HepG2 (cell line): Measurements from ENCODE around the gene SLC6A8. TPM values are rescaled to one million over a fixed set of nuclear protein-coding genes. Genes with fewer than 3 reads are reported as not detected.

Source experiments
- ATAC-seq: fragments of 200-7000 bp; cut with Tn5 transposase; 3 replicates; pipeline ENCODE4 v1.9.1; 2020; ENCODE audit warnings: mild to moderate bottlenecking, moderate library complexity
- BruUV-seq: library from RNA; stranded (reverse); fragments of 400-500 nt; replicated peaks from 2 replicates; lab custom pipeline; 2021; lab: Mats Ljungman, UMichigan
- CTCF ChIA-PET: fragments of 300-600 bp; formaldehyde crosslinking; extraction: SDS; loops from one replicate; lab custom pipeline; 2021; ENCODE audit warnings: low total read pairs, inconsistent platforms, low intra/inter-chr PET ratio; lab: Yijun Ruan, JAX
- POLR2A ChIA-PET: fragments of 350-600 bp; sonication (Branson Sonifier 250); formaldehyde crosslinking; loops from one replicate; lab custom pipeline; 2020; ENCODE audit warnings: antibody characterized with exemption, inconsistent platforms; lab: Yijun Ruan, JAX
- DNase-seq: peaks from one replicate; pipeline ENCODE4 v3.0.0-alpha.2; 2015; ENCODE audit warnings: low spot score
- FAIRE-seq: peaks from 3 replicates; lab custom pipeline; 2011; peaks lifted over from hg19 to GRCh38; lab: Jason Lieb, UNC
- H2AFZ ChIP-seq: one replicate; pipeline ENCODE4 v1.6.1; 2011; ENCODE audit warnings: low read length, inconsistent platforms
- H3K27ac ChIP-seq: fragments of 300-600 bp; 3 replicates; pipeline ENCODE4 v1.8.0; 2011; ENCODE audit warnings: mixed run types, mild to moderate bottlenecking, mixed read lengths, low read length, inconsistent platforms; ENCODE audit not compliant: insufficient read depth; ENCODE audit errors: extremely low read length
- H3K27me3 ChIP-seq, 2 experiments: fragments of 200-600 bp in 1 of 2; 2 replicates in 1 of 2; 3 replicates in 1 of 2; pipeline versions ENCODE4 v1.6.0 to v1.8.0; 2011; ENCODE audit warnings: low read length in 2 of 2, mild to moderate bottlenecking in 2 of 2, moderate library complexity in 2 of 2, inconsistent platforms in 1 of 2; ENCODE audit not compliant: insufficient read depth in 2 of 2, control insufficient read depth in 1 of 2
- H3K36me3 ChIP-seq, 2 experiments: fragments of 200-600 bp in 1 of 2; replicated peaks in 1 of 2; 2 replicates in 1 of 2; 3 replicates in 1 of 2; pipeline versions ENCODE4 v1.5.1 to v1.8.0; 2011; ENCODE audit warnings: low read length in 2 of 2, inconsistent platforms in 1 of 2; ENCODE audit not compliant: insufficient read depth in 2 of 2, control insufficient read depth in 1 of 2
- H3K4me1 ChIP-seq: 2 replicates; pipeline ENCODE4 v1.5.1; 2012; ENCODE audit warnings: low read length, inconsistent platforms; ENCODE audit not compliant: insufficient read depth
- H3K4me2 ChIP-seq: 2 replicates; pipeline ENCODE4 v1.6.0; 2011; ENCODE audit warnings: low read depth, low read length, inconsistent platforms
- H3K4me3 ChIP-seq, 3 experiments: fragments of 200-600 bp in 1 of 3; sonication (generic), shearing (Covaris generic) in 1 of 3; replicated peaks in 1 of 3; 2 replicates each; pipeline ENCODE4 v1.5.1; 2011 to 2016; ENCODE audit warnings: low read length in 3 of 3, inconsistent platforms in 2 of 3, low read depth in 2 of 3, mild to moderate bottlenecking in 2 of 3, control low read depth in 1 of 3, mixed read lengths in 1 of 3; ENCODE audit not compliant: insufficient read depth in 1 of 3
- H3K79me2 ChIP-seq: one replicate; pipeline ENCODE4 v1.6.1; 2011; ENCODE audit warnings: low read length, inconsistent platforms; ENCODE audit not compliant: insufficient read depth
- H3K9ac ChIP-seq: 2 replicates; pipeline ENCODE4 v1.6.0; 2011; ENCODE audit warnings: mild to moderate bottlenecking, low read depth, low read length, inconsistent platforms; ENCODE audit not compliant: insufficient read depth
- H3K9me3 ChIP-seq: 2 replicates; pipeline ENCODE4 v1.5.1; 2012; ENCODE audit warnings: mild to moderate bottlenecking, low read length
- H4K20me1 ChIP-seq: 2 replicates; pipeline ENCODE4 v1.6.0; 2011; ENCODE audit warnings: inconsistent platforms, mild to moderate bottlenecking, low read length, moderate library complexity; ENCODE audit not compliant: insufficient read depth
- CHD2 ChIP-seq: IDR thresholded peaks from 2 replicates; pipeline ENCODE4 v1.6.1; 2011; ENCODE audit warnings: low read depth, low read length, improper control_type of control experiment
- FOXK1 ChIP-seq: sonication (generic); formaldehyde crosslinking; IDR thresholded peaks from 2 replicates; pipeline ENCODE4 v1.4.0; 2020; ENCODE audit warnings: low read depth, missing genetic modification reagents, borderline replicate concordance
- JUNB ChIP-seq: sonication (generic); formaldehyde crosslinking; IDR thresholded peaks from 2 replicates; pipeline ENCODE4 v1.8.0; 2022; ENCODE audit warnings: missing genetic modification reagents, mild to moderate bottlenecking, borderline replicate concordance
- ZBTB2 ChIP-seq: sonication (generic); formaldehyde crosslinking; IDR thresholded peaks from 2 replicates; pipeline ENCODE4 v1.8.0; 2022; ENCODE audit warnings: low read depth, missing genetic modification reagents
- ZNF687 ChIP-seq: sonication (generic); formaldehyde crosslinking; IDR thresholded peaks from 2 replicates; pipeline ENCODE4 v1.5.1; 2020; ENCODE audit warnings: mild to moderate bottlenecking, missing genetic modification reagents, moderate library complexity
- WGBS: methylation state at CpG from one replicate; pipeline ENCODE4 v1.1.6; 2017; ENCODE audit warnings: low lambda C conversion rate; 5-methylcytosine and 5-hydroxymethylcytosine counted together
- in situ Hi-C: cut with HindIII; loops from 2 replicates; pipeline ENCODE4 v1.10.0; 2017; ENCODE audit warnings: low pct_unique_long_range_greater_than_20kb; ENCODE audit not compliant: extremely low pct_ligation_motif_present
- intact Hi-C: fragments of 100-400 bp; cut with micrococcal nuclease; formaldehyde crosslinking; loops from one replicate; pipeline ENCODE4 v1.10.0; 2022; ENCODE audit not compliant: unreplicated experiment
- polyA plus RNA-seq, 8 experiments: library from polyadenylated mRNA; depleted of rRNA in 3 of 8; stranded (reverse) in 7 of 8; unstranded in 1 of 8; fragments of >200 nt; fragmentation: Illumina TruSeq in 4 of 8; extraction: Trizol in 4 of 8; gene quantifications; 2 replicates each; pipeline versions ENCODE4 v1.2.1 to v1.2.3, GENCODE V29; 2011 to 2016; ENCODE audit warnings: low read depth in 4 of 8, missing spikeins in 1 of 8, mixed read lengths in 1 of 8; ENCODE audit not compliant: insufficient read depth in 1 of 8
- total RNA-seq, 5 experiments: library from RNA; depleted of rRNA; stranded (reverse); fragments of >200 nt; fragmentation: Illumina TruSeq; extraction: Trizol; gene quantifications; 2 replicates each; pipeline ENCODE4 v1.2.3, GENCODE V29; 2016; ENCODE audit warnings: low read depth in 1 of 5

SLC6A8 gene
- total and polyA plus RNA-seq, 2 of the 13 experiments (the other 11 are each of a cell fraction or from before 2014, with no cell fraction given) = 13.9 to 176 TPM

GRCh38 chrX:153640736-153641575 lies 46.8 kb upstream of the SLC6A8 start:
- DNase-seq = no peak
- intact Hi-C loops (no loop called here), in situ Hi-C loops (no loop called here)

More at GRCh38 chrX:153640736-153641575, 46.8 kb upstream of the SLC6A8 start:
- H4K20me1 ChIP-seq = no peaks in the 10 kb centered on the region
- H2AFZ ChIP-seq = no peak overlapping the region
- peak overlapping the region; percentile 53 for H3K4me2 ChIP-seq
- H3K4me3 ChIP-seq = peak overlapping the region in 1 of 3 experiments; percentile 87; a peak in 1 of 6 replicates
- no peak for TF ChIP-seq ZBTB2 (CRISPR knock-in tag)
- no peak for TF ChIP-seq JUNB
- TF ChIP-seq FOXK1 (CRISPR knock-in tag) = no peak
- TF ChIP-seq ZNF687 (CRISPR knock-in tag) = peak; percentile 57; the same call in 1 of the 2 replicates
- TF ChIP-seq CHD2 = no peak
- no TSS peak for BruUV-seq
- peaks cover 29% of the 10 kb centered on the region for H3K79me2 ChIP-seq
- CTCF ChIA-PET = no interaction called here
- no peaks in the 10 kb centered on the region for H3K9me3 ChIP-seq
- peaks cover 67% of the 10 kb centered on the region for H3K4me1 ChIP-seq
- H3K36me3 ChIP-seq = no peaks in the 10 kb centered on the region
- H3K27me3 ChIP-seq = no peaks in the 10 kb centered on the region
- FAIRE-seq (no peak), ATAC-seq (no peak)
- POLR2A ChIA-PET = interaction anchor here (0.8 to 15.1 kb wide), 3 partner anchors 10 to 30 kb away, joined by 5 to 596 read pairs (median 10); no protein-coding TSS in a partner anchor
- no peak overlapping the region for H3K9ac ChIP-seq
- WGBS = no CpG with 5 or more reads among the region's 26 CpGs
- H3K27ac ChIP-seq = peak overlapping the region; percentile 46
